ENCODE results near the gene SLC35B2. TPM values are rescaled to one million over a fixed set of nuclear protein-coding genes. Genes with fewer than 3 reads are reported as not detected.

SLC35B2 gene
- total and polyA plus RNA-seq, 9 of the 15 experiments (the other 6 are each of a cell fraction or from before 2014, with no cell fraction given), result 14.5 to 59.1 (median 47.1) TPM

DNA sequence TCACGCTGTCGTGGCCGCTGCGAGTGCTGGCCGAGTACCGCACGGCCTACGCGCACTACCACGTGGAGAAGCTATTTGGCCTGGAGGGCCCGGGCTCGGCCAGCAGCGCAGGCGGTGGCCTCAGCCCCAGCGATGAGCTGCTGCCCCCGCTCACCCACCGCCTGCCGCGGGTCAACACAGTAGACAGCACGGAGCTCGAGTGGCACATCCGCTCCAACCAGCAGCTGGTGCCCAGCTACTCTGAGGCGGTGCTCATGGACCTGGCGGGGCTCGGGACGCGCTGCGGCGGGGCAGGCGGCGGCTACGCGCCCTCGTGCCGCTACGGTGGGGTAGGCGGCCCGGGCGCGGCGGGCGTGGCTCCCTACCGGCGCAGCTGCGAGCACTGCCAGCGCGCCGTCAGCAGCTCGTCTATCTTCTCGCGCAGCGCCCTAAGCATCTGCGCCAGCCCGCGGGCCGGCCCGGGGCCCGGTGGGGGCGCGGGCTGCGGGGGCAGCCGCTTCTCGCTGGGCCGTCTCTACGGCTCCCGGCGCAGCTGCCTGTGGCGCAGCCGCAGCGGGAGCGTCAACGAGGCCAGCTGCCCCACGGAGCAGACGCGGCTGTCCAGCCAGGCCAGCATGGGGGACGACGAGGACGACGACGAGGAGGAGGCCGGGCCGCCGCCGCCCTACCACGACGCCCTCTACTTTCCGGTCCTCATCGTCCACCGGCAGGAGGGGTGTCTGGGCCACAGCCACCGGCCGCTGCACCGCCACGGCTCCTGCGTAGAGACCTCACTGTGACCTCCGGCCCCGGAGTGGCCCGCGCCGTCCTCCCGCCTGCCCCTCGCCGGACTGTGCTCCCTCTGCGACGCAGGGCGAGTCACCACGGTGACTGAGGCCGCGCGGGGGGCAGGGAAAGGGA lies 18.7 kb upstream of the SLC35B2 start:
- peak; percentile 42 for ATAC-seq
- CTCF ChIA-PET (ENCODE audit: low intra/inter-chr PET ratio), result no interaction called here
- H3K9ac ChIP-seq (ENCODE audit: insufficient read depth in 1 of 2, low read depth in 2 of 2, low read length in 2 of 2), result peak overlapping the region in 1 of 2 experiments; percentile 43; a peak in 1 of 4 replicates
- FAIRE-seq, result no peak
- H3K36me3 ChIP-seq (ENCODE audit: control insufficient read depth, insufficient read depth, low read length), result no peaks in the 10 kb centered on the region
- H3K4me2 ChIP-seq (ENCODE audit: insufficient read depth, low read length), result no peak overlapping the region
- in situ Hi-C loops (cut with MboI) (no loop called here), intact Hi-C loops (cut with micrococcal nuclease) (no loop called here)
- no TSS peak for BruUV-seq (replicated peaks)
- WGBS (ENCODE audit: insufficient coverage, low coverage, missing lambda C conversion rate), result 14% methylated on average over 86 of the region's 109 CpGs
- 0 out of 2 replicates have a peak overlapping the region, but pooled peaks have one; percentile 10 for H2AFZ ChIP-seq (ENCODE audit: low read depth, low read length)
- no peak overlapping the region for H3K27ac ChIP-seq (ENCODE audit: extremely low read depth, low read depth, low read length)
- H3K27me3 ChIP-seq (ENCODE audit: control insufficient read depth in 2 of 2, insufficient read depth in 2 of 2, low read length in 2 of 2), result peaks cover 75 to 92% of the 10 kb centered on the region in 2 experiments
- peak in 2 of 4 experiments; percentile 70 to 71 for DNase-seq (ENCODE audit: extremely low read depth in 1 of 4, low spot score in 3 of 4)
- H3K9me1 ChIP-seq (ENCODE audit: control insufficient read depth, insufficient read depth, low read length), result peaks cover 4% of the 10 kb centered on the region
- H3K4me1 ChIP-seq (replicated peaks in 1 of 2; ENCODE audit: control insufficient read depth in 2 of 2, insufficient read depth in 2 of 2, low read length in 2 of 2), result peaks cover 0 to 26% of the 10 kb centered on the region in 2 experiments; a peak in 2 of 5 replicates
- POLR2A ChIA-PET, result interaction anchor here (0.6 to 2.2 kb wide), 8 partner anchors 11 to 443 kb away, joined by 3 to 6 read pairs (median 3); partner anchors contain the start of gene AARS2
- no peaks in the 10 kb centered on the region for H3K79me2 ChIP-seq (ENCODE audit: control insufficient read depth, insufficient read depth, low read length)
- no peak overlapping the region for H3K4me3 ChIP-seq
- no peaks in the 10 kb centered on the region for H3K9me3 ChIP-seq (replicated peaks; ENCODE audit: control insufficient read depth, insufficient read depth, low read depth, low read length)
- H4K20me1 ChIP-seq (replicated peaks; ENCODE audit: control insufficient read depth, insufficient read depth, low read length), result peaks cover 16% of the 10 kb centered on the region
- TF ChIP-seq ESRRA (IDR thresholded peaks at IDR 0.05; ENCODE audit: borderline replicate concordance, low read depth) (no peak), PML (IDR thresholded peaks at IDR 0.05; ENCODE audit: low read length) (no peak), ZNF75A (CRISPR knock-in tag; IDR thresholded peaks at IDR 0.05) (no peak), NRF1 (conservative IDR thresholded peaks at IDR 0.05 in 1 of 2, IDR thresholded peaks at IDR 0.05 in 1 of 2) (peak; percentile 30 to 67; a peak in 2 of 4 replicates), RAD21 (CRISPR knock-in tag; conservative IDR thresholded peaks at IDR 0.05 in 1 of 2, IDR thresholded peaks at IDR 0.05 in 1 of 2) (no peak), ZNF551 (CRISPR knock-in tag; IDR thresholded peaks at IDR 0.05) (no peak), SMAD1 (IDR thresholded peaks at IDR 0.05; ENCODE audit: low read depth, low read length, partially characterized antibody) (no peak), ZNF717 (CRISPR knock-in tag; IDR thresholded peaks at IDR 0.05) (no peak), MAFG (tag; conservative IDR thresholded peaks at IDR 0.05) (no peak), NFXL1 (CRISPR knock-in tag; IDR thresholded peaks at IDR 0.05) (no peak), PHTF2 (CRISPR knock-in tag; IDR thresholded peaks at IDR 0.05) (no peak)
- TF ChIP-seq, protein P1, sequence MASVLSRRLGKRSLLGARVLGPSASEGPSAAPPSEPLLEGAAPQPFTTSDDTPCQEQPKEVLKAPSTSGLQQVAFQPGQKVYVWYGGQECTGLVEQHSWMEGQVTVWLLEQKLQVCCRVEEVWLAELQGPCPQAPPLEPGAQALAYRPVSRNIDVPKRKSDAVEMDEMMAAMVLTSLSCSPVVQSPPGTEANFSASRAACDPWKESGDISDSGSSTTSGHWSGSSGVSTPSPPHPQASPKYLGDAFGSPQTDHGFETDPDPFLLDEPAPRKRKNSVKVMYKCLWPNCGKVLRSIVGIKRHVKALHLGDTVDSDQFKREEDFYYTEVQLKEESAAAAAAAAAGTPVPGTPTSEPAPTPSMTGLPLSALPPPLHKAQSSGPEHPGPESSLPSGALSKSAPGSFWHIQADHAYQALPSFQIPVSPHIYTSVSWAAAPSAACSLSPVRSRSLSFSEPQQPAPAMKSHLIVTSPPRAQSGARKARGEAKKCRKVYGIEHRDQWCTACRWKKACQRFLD (CRISPR knock-in tag; IDR thresholded peaks at IDR 0.05), result no peak
- TF ChIP-seq, protein P2, sequence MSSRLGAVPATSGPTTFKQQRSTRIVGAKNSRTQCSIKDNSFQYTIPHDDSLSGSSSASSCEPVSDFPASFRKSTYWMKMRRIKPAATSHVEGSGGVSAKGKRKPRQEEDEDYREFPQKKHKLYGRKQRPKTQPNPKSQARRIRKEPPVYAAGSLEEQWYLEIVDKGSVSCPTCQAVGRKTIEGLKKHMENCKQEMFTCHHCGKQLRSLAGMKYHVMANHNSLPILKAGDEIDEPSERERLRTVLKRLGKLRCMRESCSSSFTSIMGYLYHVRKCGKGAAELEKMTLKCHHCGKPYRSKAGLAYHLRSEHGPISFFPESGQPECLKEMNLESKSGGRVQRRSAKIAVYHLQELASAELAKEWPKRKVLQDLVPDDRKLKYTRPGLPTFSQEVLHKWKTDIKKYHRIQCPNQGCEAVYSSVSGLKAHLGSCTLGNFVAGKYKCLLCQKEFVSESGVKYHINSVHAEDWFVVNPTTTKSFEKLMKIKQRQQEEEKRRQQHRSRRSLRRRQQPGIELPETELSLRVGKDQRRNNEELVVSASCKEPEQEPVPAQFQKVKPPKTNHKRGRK (tag; IDR thresholded peaks at IDR 0.05), result no peak
- TF ChIP-seq, protein P3, sequence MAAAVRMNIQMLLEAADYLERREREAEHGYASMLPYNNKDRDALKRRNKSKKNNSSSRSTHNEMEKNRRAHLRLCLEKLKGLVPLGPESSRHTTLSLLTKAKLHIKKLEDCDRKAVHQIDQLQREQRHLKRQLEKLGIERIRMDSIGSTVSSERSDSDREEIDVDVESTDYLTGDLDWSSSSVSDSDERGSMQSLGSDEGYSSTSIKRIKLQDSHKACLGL (CRISPR knock-in tag; IDR thresholded peaks at IDR 0.05; ENCODE audit: borderline replicate concordance, poor library complexity, severe bottlenecking), result no peak
- TF ChIP-seq, protein P4, sequence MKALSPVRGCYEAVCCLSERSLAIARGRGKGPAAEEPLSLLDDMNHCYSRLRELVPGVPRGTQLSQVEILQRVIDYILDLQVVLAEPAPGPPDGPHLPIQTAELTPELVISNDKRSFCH (CRISPR knock-in tag; IDR thresholded peaks at IDR 0.05), result no peak
- TF ChIP-seq, protein P4 (tag; IDR thresholded peaks at IDR 0.05), result no peak

Data from K562 (cell line).